Activated T-cell treated with anti-CD3 and anti-CD28 coated beads, Interleukin-2, amount 50 U/mL, for 1 hour (primary cell): ENCODE results near the gene FBXO47.
A peak's percentile ranks its signal among the peaks of the same experiment; 100 is the strongest.
"Not testable (repeated sequence)": the region's sequence is repeated elsewhere in the genome, so short reads cannot be mapped to it uniquely, and the experiment has no call there.

Experiments
- DNase-seq: peaks from one replicate; pipeline ENCODE4 v3.0.0-alpha.2; 2020

FBXO47 gene

DNA sequence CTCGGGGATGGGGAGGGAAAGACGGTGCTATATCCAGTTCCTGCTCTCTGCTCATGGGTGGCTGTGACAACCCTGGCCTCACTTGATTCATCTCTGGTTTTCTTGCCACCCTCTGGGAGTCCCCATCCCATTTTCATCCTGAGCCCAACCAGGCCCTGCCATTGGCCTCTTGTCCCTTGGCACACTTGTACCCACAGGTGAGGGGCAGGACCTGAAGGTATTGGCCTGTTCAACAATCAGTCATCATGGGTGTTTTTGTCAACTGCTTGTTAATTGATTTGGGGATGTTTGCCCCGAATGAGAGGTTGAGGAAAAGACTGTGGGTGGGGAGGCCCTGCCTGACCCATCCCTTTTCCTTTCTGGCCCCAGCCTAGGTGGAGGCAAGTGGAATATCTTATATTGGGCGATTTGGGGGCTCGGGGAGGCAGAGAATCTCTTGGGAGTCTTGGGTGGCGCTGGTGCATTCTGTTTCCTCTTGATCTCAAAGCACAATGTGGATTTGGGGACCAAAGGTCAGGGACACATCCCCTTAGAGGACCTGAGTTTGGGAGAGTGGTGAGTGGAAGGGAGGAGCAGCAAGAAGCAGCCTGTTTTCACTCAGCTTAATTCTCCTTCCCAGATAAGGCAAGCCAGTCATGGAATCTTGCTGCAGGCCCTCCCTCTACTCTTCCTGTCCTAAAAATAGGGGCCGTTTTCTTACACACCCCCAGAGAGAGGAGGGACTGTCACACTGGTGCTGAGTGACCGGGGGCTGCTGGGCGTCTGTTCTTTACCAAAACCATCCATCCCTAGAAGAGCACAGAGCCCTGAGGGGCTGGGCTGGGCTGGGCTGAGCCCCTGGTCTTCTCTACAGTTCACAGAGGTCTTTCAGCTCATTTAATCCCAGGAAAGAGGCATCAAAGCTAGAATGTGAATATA, 46.6 kb downstream of the FBXO47 start:
- no peak for DNase-seq

- DNase-seq, result no peak
Observed at GRCh38 chr17:38919316-38920078, 47.7 kb downstream of the FBXO47 start.

DNA sequence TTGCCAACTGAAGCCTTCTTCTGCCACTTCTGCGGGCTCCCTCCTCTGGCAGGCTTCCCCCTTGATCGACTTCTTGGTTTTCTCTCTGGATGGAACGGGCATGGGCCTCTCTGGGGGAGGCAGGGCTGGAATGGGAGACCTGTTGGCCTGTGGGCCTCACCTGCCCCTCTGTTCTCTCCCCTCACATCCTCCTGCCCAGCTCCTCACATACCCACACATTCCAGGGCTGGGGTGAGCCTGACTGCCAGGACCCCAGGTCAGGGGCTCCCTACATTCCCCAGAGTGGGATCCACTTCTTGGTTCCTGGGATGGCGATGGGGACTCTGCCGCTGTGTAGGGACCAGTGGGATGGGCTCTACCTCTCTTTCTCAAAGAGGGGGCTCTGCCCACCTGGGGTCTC, 48.3 kb downstream of the FBXO47 start:
- no peak for DNase-seq

GRCh38 chr17:38918129-38918913, 48.9 kb downstream of the FBXO47 start:
- no peak for DNase-seq

GRCh38 chr17:38917259-38917658, 49.9 kb downstream of the FBXO47 start:
- no peak for DNase-seq

DNA sequence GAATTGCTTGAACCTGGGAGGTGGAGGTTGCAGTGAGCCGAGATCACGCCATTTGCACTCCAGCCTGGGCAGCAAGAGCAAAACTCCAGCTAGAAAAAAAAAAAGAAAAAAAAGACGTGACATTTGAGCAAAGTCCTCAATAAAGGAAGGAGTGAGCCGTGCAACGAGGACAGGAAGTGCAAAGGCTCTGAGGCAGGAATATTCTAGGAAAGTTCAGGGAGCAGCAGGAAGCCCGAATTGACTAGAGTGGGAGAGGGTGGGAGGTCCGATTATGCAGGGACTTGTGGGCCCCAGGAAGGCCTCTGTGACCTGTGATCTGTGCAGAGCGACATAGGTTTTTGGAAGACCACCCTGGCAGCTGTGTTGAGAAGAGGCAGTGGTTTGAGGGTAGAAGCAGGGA, 50.4 kb downstream of the FBXO47 start:
- DNase-seq, result no peak

GRCh38 chr17:38915639-38915995, 51.6 kb downstream of the FBXO47 start:
- peak; percentile 11 for DNase-seq

DNA sequence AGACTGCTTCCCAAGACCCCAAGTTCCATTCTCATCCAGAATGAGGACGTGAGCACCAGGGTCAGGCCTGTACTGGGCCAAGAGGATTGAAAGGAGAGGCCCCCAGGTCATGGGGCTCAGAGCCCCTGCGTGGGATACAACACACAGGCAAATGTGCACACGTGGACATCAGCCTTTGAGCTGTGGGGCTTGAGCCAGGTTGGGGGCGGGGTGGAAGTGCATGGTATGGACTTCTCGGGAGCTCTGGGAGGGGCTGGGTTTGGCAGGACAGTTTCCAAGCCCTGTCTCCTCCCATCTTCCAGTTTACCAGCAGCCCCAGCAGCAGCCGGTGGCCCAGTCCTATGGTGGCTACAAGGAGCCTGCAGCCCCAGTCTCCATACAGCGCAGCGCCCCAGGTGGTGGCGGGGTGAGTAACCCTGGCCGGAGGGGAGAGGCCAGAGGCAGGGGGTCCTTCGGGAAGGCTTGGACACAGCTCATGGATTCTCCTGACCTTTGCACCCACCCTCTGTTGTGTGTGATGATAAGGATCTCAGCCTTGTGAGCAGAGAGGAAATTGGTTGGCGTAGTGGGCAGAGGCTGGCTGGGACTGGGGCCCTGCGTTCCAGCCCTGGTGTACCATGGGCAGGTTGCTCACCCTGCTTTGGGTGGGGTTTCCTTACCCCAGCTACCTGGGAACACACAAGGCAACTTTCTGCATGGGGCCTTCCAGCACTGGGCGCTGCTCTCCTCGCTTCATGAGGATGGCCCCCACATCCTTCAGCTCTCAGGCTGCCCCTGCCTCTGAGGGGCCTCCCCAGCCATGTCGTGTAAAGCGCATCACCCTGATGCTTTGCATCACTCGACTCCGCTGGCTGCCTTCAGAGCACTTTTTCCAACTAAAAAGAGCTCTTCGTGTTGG, 52.2 kb downstream of the FBXO47 start:
- peak; percentile 10 for DNase-seq

- peak; percentile 15 for DNase-seq
Observed at GRCh38 chr17:38912221-38912813, 54.9 kb downstream of the FBXO47 start.

DNA sequence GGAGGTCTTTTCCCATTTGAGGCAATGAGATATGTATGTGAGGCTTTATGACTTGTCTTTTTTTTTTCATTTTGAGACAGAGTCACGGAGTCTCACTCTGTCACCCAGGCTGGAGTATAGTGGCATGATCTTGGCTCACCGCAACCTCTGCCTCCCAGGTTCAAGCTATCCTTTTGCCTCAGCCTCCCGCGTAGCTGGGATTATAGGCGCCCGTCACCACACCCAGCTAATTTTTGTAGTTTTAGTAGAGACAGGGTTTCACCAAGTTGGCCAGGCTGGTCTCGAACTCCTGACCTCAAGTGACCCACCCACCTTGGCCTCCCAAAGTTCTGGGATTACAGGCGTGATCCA, 55.5 kb downstream of the FBXO47 start:
- DNase-seq, result not testable (repeated sequence)

DNA sequence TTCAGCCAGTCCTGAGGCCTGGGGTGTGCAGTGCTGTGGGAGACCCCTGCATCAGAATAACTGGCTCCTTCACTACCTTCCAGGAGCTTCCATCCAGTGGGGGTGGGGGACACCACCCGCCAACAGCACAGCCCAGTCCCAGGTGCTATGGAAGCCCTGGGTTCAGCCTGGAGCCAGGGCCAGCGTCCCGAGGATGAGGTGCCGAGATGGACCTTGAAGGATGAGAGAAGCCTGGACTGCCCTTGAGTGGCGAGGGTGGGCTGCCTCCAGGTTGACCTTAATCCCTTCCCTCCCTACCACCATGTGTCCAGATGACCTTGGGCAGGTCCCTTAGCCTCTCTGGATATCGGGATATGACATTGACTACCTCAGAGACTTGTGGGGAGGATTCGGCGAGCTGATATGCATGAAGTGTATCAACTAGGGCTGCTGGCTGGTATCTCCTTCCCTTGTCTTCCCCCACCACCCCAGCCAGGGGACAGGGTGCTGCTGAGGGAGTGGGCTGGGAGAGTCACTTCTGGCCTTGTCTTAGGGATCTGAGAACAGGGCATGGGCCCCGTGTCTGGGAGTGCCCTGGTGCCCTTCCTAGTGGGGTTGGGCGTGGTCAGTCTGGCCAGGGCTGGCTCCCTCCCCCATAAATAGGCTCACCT, 56.0 kb downstream of the FBXO47 start:
- DNase-seq, result peak; percentile 15

- DNase-seq, result no peak
Observed at GRCh38 chr17:38910325-38910724, 56.9 kb downstream of the FBXO47 start.

DNA sequence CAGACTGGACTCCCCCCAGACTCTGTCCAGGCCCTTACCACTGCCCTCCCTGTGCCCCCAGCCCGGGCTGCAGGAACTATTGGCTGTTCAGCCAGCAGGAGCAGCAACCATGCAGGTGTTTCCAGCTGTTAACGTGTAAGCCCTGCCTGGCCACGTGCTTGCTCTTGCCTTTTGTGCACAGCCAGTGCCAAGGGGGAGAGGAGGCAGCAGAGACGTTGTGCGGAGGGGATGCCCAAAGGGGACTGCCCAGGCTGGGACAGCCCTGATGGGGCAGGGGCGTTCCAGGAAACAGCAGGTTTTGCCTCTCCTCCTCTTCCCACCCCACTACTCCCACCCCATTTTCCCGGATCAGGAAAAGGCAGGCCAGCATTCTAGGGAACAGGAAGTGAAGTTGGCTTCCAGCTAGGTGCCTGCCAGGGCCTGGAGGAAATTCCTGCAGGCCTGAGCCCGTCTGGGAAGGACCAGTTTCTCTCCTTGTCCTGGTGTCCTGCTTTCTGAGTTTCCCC, 58.5 kb downstream of the FBXO47 start:
- peak; percentile 20 for DNase-seq

GRCh38 chr17:38907930-38908675, 59.1 kb downstream of the FBXO47 start:
- no peak for DNase-seq

- DNase-seq, result no peak
Observed at GRCh38 chr17:38906460-38907228, 60.6 kb downstream of the FBXO47 start.

GRCh38 chr17:38905375-38905774, 61.8 kb downstream of the FBXO47 start:
- no peak for DNase-seq

GRCh38 chr17:38904892-38905291, 62.3 kb downstream of the FBXO47 start:
- DNase-seq, result no peak

DNA sequence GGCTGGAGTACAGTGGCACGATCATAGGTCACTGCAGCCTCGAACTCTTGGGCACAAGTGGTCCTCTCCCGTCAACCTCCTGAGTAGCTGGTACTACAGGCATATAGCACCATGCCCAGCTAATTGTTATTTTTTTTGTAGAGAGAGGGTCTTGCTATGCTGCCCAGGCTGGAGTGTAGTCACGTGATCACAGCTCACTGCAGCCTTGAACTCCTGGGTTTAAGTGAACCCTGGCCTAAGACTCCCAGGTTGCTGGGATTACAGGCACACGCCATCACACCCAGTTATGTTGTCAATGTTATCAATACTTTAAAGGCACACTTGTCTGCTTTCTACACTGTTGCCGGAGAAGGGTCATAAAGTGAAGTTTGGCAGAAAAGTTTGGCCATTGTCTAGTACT, 63.8 kb downstream of the FBXO47 start:
- DNase-seq, result no peak

DNA sequence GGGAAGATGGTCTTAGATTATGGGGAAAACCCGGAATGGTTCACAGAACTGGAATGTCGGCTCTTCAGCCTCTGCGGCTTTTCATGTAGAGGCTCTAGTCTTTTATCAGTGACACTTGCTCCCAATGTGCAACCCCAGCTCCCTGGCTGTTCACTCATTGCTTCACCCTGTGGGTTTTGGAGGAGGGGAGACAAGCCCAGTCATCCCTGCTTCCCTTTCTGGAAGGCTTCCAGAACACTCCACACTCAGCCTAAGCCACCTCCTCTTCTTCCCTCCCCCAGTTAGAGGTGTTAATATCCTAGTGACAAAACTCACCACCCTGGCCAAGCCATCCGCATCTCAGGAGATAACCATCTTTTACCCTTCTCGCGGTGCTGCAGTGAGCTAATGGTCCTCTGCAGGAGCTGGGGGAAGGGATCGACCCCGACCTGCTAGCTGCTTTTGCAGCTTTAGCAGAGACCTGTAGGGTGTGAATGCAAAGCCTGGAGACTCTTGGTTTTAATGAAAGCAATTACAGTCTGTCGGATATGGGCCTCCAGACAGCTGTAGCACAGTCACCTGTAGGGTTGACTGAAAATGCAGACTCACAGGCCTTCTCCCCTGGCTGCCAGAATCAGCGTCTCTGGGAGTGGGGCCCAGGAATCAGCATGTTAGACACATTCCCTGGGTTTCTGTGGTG, 66.1 kb downstream of the FBXO47 start:
- DNase-seq, result no peak
